Tibial nerve (tissue), 4 donors: ENCODE measurements around the gene CMTM5. TPM values are rescaled to one million over a fixed set of nuclear protein-coding genes. Genes with fewer than 3 reads are reported as not detected.
A peak's percentile ranks its signal among the peaks of the same experiment; 100 is the strongest.

ENCODE experiments used
- DNase-seq, 2 donors: peaks; one replicate each; pipeline ENCODE4 v3.0.0-alpha.2; 2019; ENCODE audit warnings: low spot score in 2 of 2
- H3K27ac ChIP-seq, 4 donors: fragments of 200-600 bp; sonication (generic) in 3 of 4; one replicate each; pipeline ENCODE4 v1.5.1; 2017 to 2019; ENCODE audit warnings: mild to moderate bottlenecking in 1 of 4
- H3K27me3 ChIP-seq, 2 donors: fragments of 200-600 bp; sonication (generic) in 1 of 2; one replicate each; pipeline versions ENCODE4 v1.5.1 to v1.6.0; 2017 to 2019
- H3K36me3 ChIP-seq, 3 donors: fragments of 200-600 bp; sonication (generic); one replicate each; pipeline ENCODE4 v1.5.1; 2018 to 2019
- H3K4me1 ChIP-seq, 4 donors: fragments of 200-600 bp; sonication (generic) in 3 of 4; one replicate each; pipeline ENCODE4 v1.5.1; 2017 to 2019
- H3K4me3 ChIP-seq, 4 donors: fragments of 200-600 bp; sonication (generic) in 3 of 4; one replicate each; pipeline ENCODE4 v1.5.1; 2017 to 2019; ENCODE audit warnings: mild to moderate bottlenecking in 1 of 4, moderate library complexity in 1 of 4
- H3K9me3 ChIP-seq, 4 donors: fragments of 200-600 bp; sonication (generic) in 3 of 4; one replicate each; pipeline ENCODE4 v1.5.1; 2017 to 2019
- EP300 ChIP-seq, 2 donors: sonication (generic); formaldehyde crosslinking; IDR thresholded peaks; one replicate each; pipeline ENCODE4 v1.6.1; 2017; ENCODE audit warnings: antibody characterized with exemption in 2 of 2, mild to moderate bottlenecking in 1 of 2
- POLR2A ChIP-seq, 2 donors: fragments of 450-650 bp; IDR thresholded peaks; one replicate each; pipeline ENCODE4 v1.6.1; 2017; ENCODE audit warnings: antibody characterized with exemption in 2 of 2, mild to moderate bottlenecking in 2 of 2, moderate library complexity in 2 of 2
- WGBS, 2 donors: methylation state at CpG; one replicate each; pipeline ENCODE4 v1.1.5; 2018; 5-methylcytosine and 5-hydroxymethylcytosine counted together
- total RNA-seq, 4 donors: library from RNA; depleted of rRNA; stranded (reverse); fragments of >200 nt; gene quantifications; one replicate each; pipeline ENCODE4 v1.1.0, GENCODE V29; 2016
- TF ChIP-seq, protein P1 (sequence below), 5 experiments: fragments of 200-600 bp in 3 of 5; fragments of 450-650 bp in 2 of 5; sonication (generic) in 3 of 5; IDR thresholded peaks; one replicate each; pipeline ENCODE4 v1.5.1; 2016 to 2019; ENCODE audit warnings: antibody characterized with exemption in 5 of 5, mild to moderate bottlenecking in 3 of 5, moderate library complexity in 2 of 5

CMTM5 gene
- total RNA-seq, 4 donors from 2014 or later = 10.8 to 31.5 (median 18.3) TPM

DNA sequence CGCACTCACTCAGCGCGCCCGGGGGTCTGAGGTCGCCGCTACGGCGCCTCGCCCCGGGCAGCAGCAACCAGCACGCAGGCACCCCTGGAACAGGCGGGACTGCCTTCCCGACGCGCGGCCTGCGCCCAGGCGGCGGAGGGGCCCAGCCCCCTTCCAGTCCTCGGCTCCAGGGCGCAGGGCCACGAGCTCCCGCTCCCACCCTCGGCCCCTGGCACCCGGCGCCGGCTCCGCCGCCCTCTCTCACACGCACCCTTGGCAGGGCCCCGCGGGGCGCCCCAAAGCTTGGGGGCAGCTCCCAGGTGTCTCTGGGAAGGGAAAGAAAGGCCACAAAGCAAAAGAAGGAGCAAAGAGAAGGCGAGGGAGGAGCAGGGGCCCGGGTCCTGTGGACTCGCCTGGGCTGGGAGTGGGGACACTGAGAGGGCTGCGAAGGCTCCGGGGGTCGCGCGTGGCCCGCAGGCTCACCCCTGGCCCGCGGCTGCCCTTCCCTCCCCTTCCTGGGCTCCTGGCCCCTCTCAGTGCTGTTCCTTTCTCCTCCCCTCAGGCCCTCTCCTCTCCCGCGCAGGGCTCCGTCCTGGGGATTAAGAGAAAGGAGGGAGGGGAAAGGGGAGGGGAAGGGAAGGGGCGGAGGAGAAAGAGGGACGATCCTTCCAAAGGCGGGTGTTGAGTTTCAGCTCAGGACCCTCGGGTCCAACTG lies 11.0 kb upstream of the CMTM5 start:
- Histone ChIP-seq H3K27me3 (no peaks in the 10 kb centered on the region), H3K4me3 (peak overlapping the region; percentile 49 to 87 (median 72)), H3K36me3 (no peaks in the 10 kb centered on the region), H3K27ac (peak overlapping the region; percentile 89 to 98 (median 96)), H3K9me3 (no peaks in the 10 kb centered on the region), H3K4me1 (peaks cover 0 to 57% (median 20%) of the 10 kb centered on the region in 4 donors)
- peak; percentile 51 to 57 for DNase-seq
- 1 to 4% methylated on average over 22 to 35 of the region's 51 CpGs for WGBS, 2 donors
- TF ChIP-seq POLR2A (IDR thresholded peaks at IDR 0.05) = peak; percentile 75 to 80
- TF ChIP-seq, protein P1, sequence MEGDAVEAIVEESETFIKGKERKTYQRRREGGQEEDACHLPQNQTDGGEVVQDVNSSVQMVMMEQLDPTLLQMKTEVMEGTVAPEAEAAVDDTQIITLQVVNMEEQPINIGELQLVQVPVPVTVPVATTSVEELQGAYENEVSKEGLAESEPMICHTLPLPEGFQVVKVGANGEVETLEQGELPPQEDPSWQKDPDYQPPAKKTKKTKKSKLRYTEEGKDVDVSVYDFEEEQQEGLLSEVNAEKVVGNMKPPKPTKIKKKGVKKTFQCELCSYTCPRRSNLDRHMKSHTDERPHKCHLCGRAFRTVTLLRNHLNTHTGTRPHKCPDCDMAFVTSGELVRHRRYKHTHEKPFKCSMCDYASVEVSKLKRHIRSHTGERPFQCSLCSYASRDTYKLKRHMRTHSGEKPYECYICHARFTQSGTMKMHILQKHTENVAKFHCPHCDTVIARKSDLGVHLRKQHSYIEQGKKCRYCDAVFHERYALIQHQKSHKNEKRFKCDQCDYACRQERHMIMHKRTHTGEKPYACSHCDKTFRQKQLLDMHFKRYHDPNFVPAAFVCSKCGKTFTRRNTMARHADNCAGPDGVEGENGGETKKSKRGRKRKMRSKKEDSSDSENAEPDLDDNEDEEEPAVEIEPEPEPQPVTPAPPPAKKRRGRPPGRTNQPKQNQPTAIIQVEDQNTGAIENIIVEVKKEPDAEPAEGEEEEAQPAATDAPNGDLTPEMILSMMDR (IDR thresholded peaks at IDR 0.05) = no peak
- peak in 1 of 2 donors; percentile 98 for TF ChIP-seq EP300 (IDR thresholded peaks at IDR 0.05)

GRCh38 chr14:23366426-23366921 lies 10.4 kb upstream of the CMTM5 start:
- TF ChIP-seq POLR2A (IDR thresholded peaks at IDR 0.05) (peak in 1 of 2 donors; percentile 7), EP300 (IDR thresholded peaks at IDR 0.05) (no peak)
- TF ChIP-seq, protein P1 (IDR thresholded peaks at IDR 0.05) = no peak
- Histone ChIP-seq H3K4me3 (peak overlapping the region; percentile 49 to 87 (median 72)), H3K4me1 (peaks cover 0 to 52% (median 18%) of the 10 kb centered on the region in 4 donors), H3K27me3 (no peaks in the 10 kb centered on the region), H3K36me3 (no peaks in the 10 kb centered on the region), H3K9me3 (no peaks in the 10 kb centered on the region), H3K27ac (peak overlapping the region; percentile 89 to 98 (median 96))
- WGBS, 2 donors = 8 to 17% methylated on average over 34 of the region's 34 CpGs
- peak; percentile 48 to 62 for DNase-seq

- Histone ChIP-seq H3K36me3 (no peaks in the 10 kb centered on the region), H3K4me3 (no peak overlapping the region), H3K27ac (no peak overlapping the region), H3K4me1 (peaks cover 0 to 45% (median under 1%) of the 10 kb centered on the region in 4 donors), H3K9me3 (no peaks in the 10 kb centered on the region), H3K27me3 (no peaks in the 10 kb centered on the region)
- WGBS, 2 donors = 62 to 67% methylated on average over 1 of the region's 1 CpG
- no peak for DNase-seq
- no peak for TF ChIP-seq EP300 (IDR thresholded peaks at IDR 0.05)
Measured at GRCh38 chr14:23370221-23370620, 6.6 kb upstream of the CMTM5 start.

DNA sequence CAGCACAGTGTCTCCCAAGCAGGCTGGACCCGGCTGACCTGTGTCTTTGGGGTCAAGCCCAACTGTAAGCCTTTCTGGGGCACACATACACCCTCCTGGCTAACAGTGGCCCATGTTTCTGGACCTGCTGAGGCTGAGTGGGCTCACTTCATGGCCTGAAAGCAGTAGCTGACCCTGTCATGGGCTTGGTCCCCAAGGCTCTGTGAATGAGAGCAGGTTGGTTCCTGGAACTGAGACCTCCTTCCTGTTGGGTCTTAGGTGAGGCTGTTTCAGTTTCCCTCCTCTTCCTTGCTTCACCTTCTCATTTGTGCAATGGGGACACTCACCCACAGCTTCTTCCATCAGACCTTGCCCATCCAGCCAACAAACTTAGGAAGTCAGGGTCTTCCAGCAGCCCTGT lies 5.0 kb upstream of the CMTM5 start:
- WGBS, 2 donors = 88 to 100% methylated on average over 1 of the region's 1 CpG
- DNase-seq = no peak
- H3K27ac ChIP-seq = no peak overlapping the region
- no peaks in the 10 kb centered on the region for H3K27me3 ChIP-seq
- H3K36me3 ChIP-seq = no peaks in the 10 kb centered on the region
- H3K4me1 ChIP-seq = peaks cover 0 to 48% (median 6%) of the 10 kb centered on the region in 4 donors
- H3K9me3 ChIP-seq = no peaks in the 10 kb centered on the region
- TF ChIP-seq, protein P1 (IDR thresholded peaks at IDR 0.05) = no peak
- no peak for TF ChIP-seq EP300 (IDR thresholded peaks at IDR 0.05)
- TF ChIP-seq POLR2A (IDR thresholded peaks at IDR 0.05) = no peak
- H3K4me3 ChIP-seq = no peak overlapping the region

- 47 to 52% methylated on average over 2 of the region's 2 CpGs for WGBS, 2 donors
- H3K9me3 ChIP-seq = no peaks in the 10 kb centered on the region
- no peak within 1 kb of the TSS for H3K4me3 ChIP-seq
- TF ChIP-seq EP300 (IDR thresholded peaks at IDR 0.05) (no peak), POLR2A (IDR thresholded peaks at IDR 0.05) (no peak)
- TF ChIP-seq, protein P1 (IDR thresholded peaks at IDR 0.05) = no peak
- DNase-seq = no peak
- peaks cover 0 to 50% (median 6%) of the 10 kb centered on the region in 4 donors for H3K4me1 ChIP-seq
- H3K27me3 ChIP-seq = no peaks in the 10 kb centered on the region
- peak within 1 kb of the TSS in 2 of 4 donors; percentile 8 to 36 for H3K27ac ChIP-seq
- H3K36me3 ChIP-seq = no peaks in the 10 kb centered on the region
Measured at GRCh38 chr14:23372509-23372908, 4.3 kb upstream of the CMTM5 start, which contains the start of gene IL25. IL25 (plus strand) TSS chr14:23372809.
